Superior temporal gyrus (tissue), 1 donor: ENCODE measurements around the gene L3MBTL4.

Source experiments
- DNase-seq: peaks from one replicate; pipeline ENCODE4 v3.0.0-alpha.2; 2016; ENCODE audit errors: extremely low spot score

L3MBTL4 gene

GRCh38 chr18:5909125-5909524 lies 505.6 kb downstream of the L3MBTL4 start:
- DNase-seq, result no peak
